Pancreas (tissue), 10 donors: ENCODE data around the gene VEPH1. TPM values are rescaled to one million over a fixed set of nuclear protein-coding genes. Genes with fewer than 3 reads are reported as not detected.

Experiments used
- ATAC-seq, 4 donors: fragments of 200-7000 bp; cut with Tn5 transposase; one replicate each; pipeline versions ENCODE4 v1.8.0 to v1.9.1; 2020; ENCODE audit warnings: mild to moderate bottlenecking in 4 of 4, moderate library complexity in 4 of 4
- DNase-seq, 6 donors: peaks; one replicate each; pipeline ENCODE4 v3.0.0-alpha.2; 2020
- FAIRE-seq: peaks from 2 replicates; lab custom pipeline; 2012; peaks lifted over from hg19 to GRCh38; lab: Jason Lieb, UNC
- H3K27ac ChIP-seq, 4 donors: fragments of 200-600 bp; sonication (generic); 1 replicate in 3 of 4; 2 replicates in 1 of 4; pipeline versions ENCODE4 v1.5.0 to v1.8.0; 2020
- H3K27me3 ChIP-seq, 4 donors: fragments of 200-600 bp; one replicate each; pipeline ENCODE4 v1.8.0; 2021
- H3K36me3 ChIP-seq, 3 donors: fragments of 200-600 bp; sonication (generic) in 1 of 3; one replicate each; pipeline versions ENCODE4 v1.5.0 to v1.8.0; 2020 to 2021
- H3K4me1 ChIP-seq, 3 donors: fragments of 200-600 bp; one replicate each; pipeline ENCODE4 v1.8.0; 2021
- H3K4me3 ChIP-seq, 4 donors: fragments of 200-600 bp; sonication (generic) in 2 of 4; one replicate each; pipeline versions ENCODE4 v1.5.0 to v1.8.0; 2020 to 2021
- H3K9me3 ChIP-seq, 4 donors: fragments of 200-600 bp; one replicate each; pipeline ENCODE4 v1.8.0; 2021
- WGBS, 2 donors: extraction: QIAGEN DNeasy Blood & Tissue Kit; methylation state at CpG; one replicate each; pipeline ENCODE4 v1.1.7; 2013; 5-methylcytosine and 5-hydroxymethylcytosine counted together
- intact Hi-C, 3 donors: fragments of 100-400 bp; cut with DNase I; formaldehyde crosslinking; loops; one replicate each; pipeline versions ENCODE4 v1.11.1 to v1.14.2; 2022
- polyA plus RNA-seq, 2 donors: library from polyadenylated mRNA; stranded (reverse); fragments of 200-250 nt; gene quantifications; one replicate each; pipeline ENCODE4 v1.2.3, GENCODE V29; 2013
- total RNA-seq, 6 donors: library from RNA; stranded (reverse); fragmentation: NEBNext Ultra II Directional in 4 of 6; extraction: Animal tissue kit (Norgen Biotek cat#: 25700) in 4 of 6; gene quantifications; one replicate each; pipeline versions ENCODE4 v1.2.1 to v1.2.4, GENCODE V29; 2021 to 2023
- TF ChIP-seq, protein P1 (sequence below), 4 donors: fragments of 200-600 bp; sonication (generic) in 3 of 4; IDR thresholded peaks; one replicate each; pipeline versions ENCODE4 v1.5.0 to v1.8.0; 2021; ENCODE audit warnings: antibody characterized with exemption in 4 of 4
- donor health status: healthy with polysubstance abuse.
- donor health status: DM: no; HTN: no; CAD: no; lungs with moderate emphysema.
- donor health status: DM: no; HTN: no; CAD: no.
- donor health status: control.
- donor health status: control.
- donor health status: Bipolar disorder and iron deficiency.
- donor health status: DM: yes; HTN: yes; CAD: no.
- donor health status: DM: no; HTN: no; CAD: no.
- donor health status: DM: no; HTN: no; CAD: no.
- donor health status: DM: yes; HTN: yes; CAD: no.

VEPH1 gene
- total and polyA plus RNA-seq, 8 donors: 7.6 to 18.3 (median 13.1) TPM

DNA sequence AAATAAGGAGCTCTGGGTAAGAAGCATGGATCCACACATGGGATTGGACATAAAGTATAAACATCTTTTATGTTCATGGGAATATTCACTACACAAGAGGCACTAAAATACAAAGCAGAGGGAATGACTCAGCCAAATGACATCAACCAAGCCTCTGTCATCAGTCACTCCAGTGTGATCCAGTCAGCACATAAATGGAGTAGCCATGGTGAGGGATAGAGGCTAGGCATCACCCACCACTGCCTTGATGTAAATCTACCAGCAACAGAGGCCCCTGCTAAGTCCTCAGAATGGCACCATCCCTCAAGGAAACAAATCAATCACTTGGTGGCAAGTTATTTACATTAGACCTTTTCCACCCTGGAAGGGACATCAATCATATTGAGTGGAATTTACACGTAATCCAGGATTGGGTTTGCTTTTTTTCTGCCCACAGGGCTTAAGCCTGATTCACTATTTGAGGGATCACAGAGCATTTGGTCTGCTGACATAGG, 27.2 kb downstream of the VEPH1 start:
- no peak for FAIRE-seq
- H3K36me3 ChIP-seq: no peaks in the 10 kb centered on the region
- ATAC-seq: no peak
- no peak overlapping the region for H3K4me3 ChIP-seq
- TF ChIP-seq, protein P1, sequence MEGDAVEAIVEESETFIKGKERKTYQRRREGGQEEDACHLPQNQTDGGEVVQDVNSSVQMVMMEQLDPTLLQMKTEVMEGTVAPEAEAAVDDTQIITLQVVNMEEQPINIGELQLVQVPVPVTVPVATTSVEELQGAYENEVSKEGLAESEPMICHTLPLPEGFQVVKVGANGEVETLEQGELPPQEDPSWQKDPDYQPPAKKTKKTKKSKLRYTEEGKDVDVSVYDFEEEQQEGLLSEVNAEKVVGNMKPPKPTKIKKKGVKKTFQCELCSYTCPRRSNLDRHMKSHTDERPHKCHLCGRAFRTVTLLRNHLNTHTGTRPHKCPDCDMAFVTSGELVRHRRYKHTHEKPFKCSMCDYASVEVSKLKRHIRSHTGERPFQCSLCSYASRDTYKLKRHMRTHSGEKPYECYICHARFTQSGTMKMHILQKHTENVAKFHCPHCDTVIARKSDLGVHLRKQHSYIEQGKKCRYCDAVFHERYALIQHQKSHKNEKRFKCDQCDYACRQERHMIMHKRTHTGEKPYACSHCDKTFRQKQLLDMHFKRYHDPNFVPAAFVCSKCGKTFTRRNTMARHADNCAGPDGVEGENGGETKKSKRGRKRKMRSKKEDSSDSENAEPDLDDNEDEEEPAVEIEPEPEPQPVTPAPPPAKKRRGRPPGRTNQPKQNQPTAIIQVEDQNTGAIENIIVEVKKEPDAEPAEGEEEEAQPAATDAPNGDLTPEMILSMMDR (IDR thresholded peaks at IDR 0.05): no peak
- no peak overlapping the region for H3K27ac ChIP-seq
- 33 to 40% methylated on average over 1 of the region's 1 CpG for WGBS, 2 donors
- DNase-seq: no peak
- no peaks in the 10 kb centered on the region for H3K9me3 ChIP-seq
- intact Hi-C loops: no loop called here
- no peaks in the 10 kb centered on the region for H3K27me3 ChIP-seq
- no peaks in the 10 kb centered on the region for H3K4me1 ChIP-seq

DNA sequence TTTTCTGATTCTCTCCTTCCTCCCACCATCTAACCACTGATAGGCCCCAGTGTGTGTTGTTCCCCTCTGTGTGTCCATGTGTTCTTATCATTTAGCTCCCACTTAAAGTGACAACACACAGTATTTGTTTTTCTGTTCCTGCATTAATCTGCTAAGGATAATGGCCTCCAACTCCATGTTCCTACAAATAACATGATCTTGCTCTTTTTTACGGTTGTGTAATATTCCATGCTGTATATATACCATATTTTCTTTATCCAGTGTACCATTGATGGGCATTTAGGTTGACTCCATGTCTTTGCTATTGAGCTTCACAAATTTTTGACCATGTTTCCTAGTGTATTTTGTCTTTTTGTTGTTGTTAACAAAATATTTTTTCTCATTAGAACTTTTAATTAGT, 30.6 kb downstream of the VEPH1 start:
- TF ChIP-seq, protein P1 (IDR thresholded peaks at IDR 0.05): no peak
- no peak for DNase-seq

DNA sequence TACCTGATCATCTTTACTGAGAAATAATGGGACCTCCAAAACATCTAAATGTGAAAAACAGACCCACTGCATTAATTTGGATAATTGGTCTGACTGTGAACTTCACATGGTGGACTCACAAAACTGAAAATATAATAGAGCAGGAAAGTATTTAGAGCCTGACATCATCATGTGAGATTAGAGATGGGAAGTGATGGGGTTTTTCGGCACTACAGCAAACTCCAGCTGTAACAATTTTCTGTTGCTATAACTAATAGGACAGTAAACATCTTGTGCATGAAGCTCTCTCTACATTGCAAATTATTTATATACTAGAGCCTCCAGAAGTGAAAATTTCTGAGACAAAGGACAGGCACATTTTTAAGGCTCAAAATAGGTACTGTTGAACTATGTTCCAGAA, 32.2 kb downstream of the VEPH1 start:
- WGBS, 2 donors: 89% methylated on average over 1 of the region's 1 CpG
- H3K27me3 ChIP-seq: no peaks in the 10 kb centered on the region
- H3K4me3 ChIP-seq: no peak overlapping the region
- FAIRE-seq (no peak), ATAC-seq (no peak), DNase-seq (no peak)
- no peaks in the 10 kb centered on the region for H3K36me3 ChIP-seq
- H3K27ac ChIP-seq: no peak overlapping the region
- TF ChIP-seq, protein P1 (IDR thresholded peaks at IDR 0.05): no peak
- intact Hi-C loops: no loop called here
- H3K4me1 ChIP-seq: no peaks in the 10 kb centered on the region
- no peaks in the 10 kb centered on the region for H3K9me3 ChIP-seq

More for the DNA sequence above, 30.6 kb downstream of the VEPH1 start:
- no peak overlapping the region for H3K4me3 ChIP-seq
- no peak overlapping the region for H3K27ac ChIP-seq
- FAIRE-seq: no peak
- intact Hi-C loops: no loop called here
- no peaks in the 10 kb centered on the region for H3K36me3 ChIP-seq
- no peaks in the 10 kb centered on the region for H3K27me3 ChIP-seq
- ATAC-seq: no peak
- no peaks in the 10 kb centered on the region for H3K4me1 ChIP-seq
- 98 to 100% methylated on average over 1 of the region's 1 CpG for WGBS, 2 donors
- H3K9me3 ChIP-seq: no peaks in the 10 kb centered on the region

DNA sequence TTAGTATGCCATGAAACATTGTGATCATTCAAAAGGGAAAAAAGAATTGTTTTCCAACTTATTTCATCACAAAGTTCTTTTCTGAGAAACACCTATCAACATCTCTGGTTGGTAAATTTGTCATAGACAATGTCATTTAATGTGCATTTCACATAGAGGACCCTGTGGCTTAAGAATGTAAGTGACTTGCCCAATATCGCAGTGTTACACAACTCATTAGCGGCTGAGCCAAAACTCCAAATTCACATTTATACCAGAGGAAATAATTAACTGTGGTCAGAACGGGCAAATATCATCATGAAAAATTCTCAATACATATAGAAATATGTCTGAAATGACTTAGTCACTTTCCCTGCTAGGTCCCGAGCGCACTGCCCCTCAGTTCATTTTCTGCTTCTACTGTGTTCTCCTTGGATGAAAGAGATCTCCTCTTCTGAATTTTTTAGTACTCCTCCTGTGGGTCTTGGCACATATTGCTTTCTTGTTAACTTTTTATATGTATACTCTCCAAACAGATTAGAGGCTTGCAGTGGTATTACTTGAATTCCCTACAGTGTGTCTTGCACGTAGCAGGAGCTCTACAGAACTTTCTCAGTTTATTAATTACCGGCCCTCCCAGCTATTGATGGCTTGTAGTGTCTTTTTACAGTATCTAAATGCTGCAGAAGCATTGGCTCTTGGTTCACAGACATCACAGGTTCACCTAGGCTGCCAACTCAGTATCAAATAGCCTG, 33.5 kb downstream of the VEPH1 start:
- intact Hi-C loops: no loop called here
- FAIRE-seq: no peak
- no peaks in the 10 kb centered on the region for H3K4me1 ChIP-seq

More for the DNA sequence above, 33.5 kb downstream of the VEPH1 start:
- Histone ChIP-seq H3K27ac (peak overlapping the region in 1 of 4 donors; percentile 17), H3K36me3 (no peaks in the 10 kb centered on the region), H3K4me3 (no peak overlapping the region), H3K9me3 (no peaks in the 10 kb centered on the region), H3K27me3 (no peaks in the 10 kb centered on the region)
- ATAC-seq (no peak), DNase-seq (no peak)
- TF ChIP-seq, protein P1 (IDR thresholded peaks at IDR 0.05): no peak
- WGBS, 2 donors: 64 to 70% methylated on average over 7 of the region's 7 CpGs
